Nephron (organoid): ENCODE results near the gene EEPD1.
"Not testable (repeated sequence)": the region's sequence is repeated elsewhere in the genome, so short reads cannot be mapped to it uniquely, and the experiment has no call there.

Experiments used
- H3K27ac Mint-ChIP-seq, 3 experiments: 2 replicates each; pipeline ENCODE4 v1.8.0; 2020; ENCODE audit warnings: mixed read lengths in 3 of 3, mild to moderate bottlenecking in 2 of 3, moderate library complexity in 1 of 3
- H3K27me3 Mint-ChIP-seq: 2 replicates; pipeline ENCODE4 v1.8.0; 2021; ENCODE audit warnings: low read depth, mild to moderate bottlenecking, moderate library complexity, mixed read lengths
- H3K36me3 Mint-ChIP-seq: 2 replicates; pipeline ENCODE4 v1.8.0; 2020; ENCODE audit warnings: low read depth, mixed read lengths
- H3K4me1 Mint-ChIP-seq: 2 replicates; pipeline ENCODE4 v1.8.0; 2020; ENCODE audit warnings: mixed read lengths
- H3K4me3 Mint-ChIP-seq, 3 experiments: 2 replicates each; pipeline ENCODE4 v1.8.0; 2020; ENCODE audit warnings: mild to moderate bottlenecking in 3 of 3, mixed read lengths in 3 of 3, moderate library complexity in 2 of 3
- H3K9me3 Mint-ChIP-seq: 2 replicates; pipeline ENCODE4 v1.8.0; 2020; ENCODE audit warnings: mixed read lengths
- CTCF ChIP-seq, 3 experiments: fragments of 200-600 bp; sonication (generic); IDR thresholded peaks; one replicate each; pipeline ENCODE4 v1.5.0; 2021; ENCODE audit warnings: antibody characterized with exemption in 3 of 3; ENCODE audit not compliant: unreplicated experiment in 3 of 3

EEPD1 gene

GRCh38 chr7:36117203-36117840 lies 35.7 kb upstream of the EEPD1 start:
- peaks cover 26% of the 10 kb centered on the region for H3K4me1 Mint-ChIP-seq
- H3K27ac Mint-ChIP-seq, result no peak overlapping the region
- H3K4me3 Mint-ChIP-seq, result no peak overlapping the region
- H3K36me3 Mint-ChIP-seq, result no peaks in the 10 kb centered on the region
- H3K27me3 Mint-ChIP-seq, result peaks cover 7% of the 10 kb centered on the region
- no peak for TF ChIP-seq CTCF (IDR thresholded peaks at IDR 0.05; ENCODE audit: unreplicated experiment in 3 of 3)
- H3K9me3 Mint-ChIP-seq, result peaks cover 16% of the 10 kb centered on the region

DNA sequence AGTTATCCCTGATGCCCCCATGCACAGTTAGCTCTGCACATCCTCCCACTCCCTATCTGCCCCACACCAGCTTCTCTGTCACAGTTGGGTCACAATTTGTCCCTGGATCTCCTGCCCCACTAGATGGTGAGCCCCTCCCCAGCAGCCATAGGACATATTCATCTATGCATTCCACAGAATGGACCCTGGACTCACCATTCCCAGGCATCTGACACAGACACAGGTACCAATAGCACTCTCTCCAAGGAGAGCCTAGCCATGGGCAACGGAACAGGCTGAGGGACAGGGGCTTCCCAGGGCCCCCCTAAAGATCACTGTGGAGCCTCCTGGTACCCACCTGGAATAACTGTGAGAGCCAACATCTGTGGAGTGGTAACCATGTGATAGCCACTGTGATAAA lies 34.7 kb upstream of the EEPD1 start:
- no peak for TF ChIP-seq CTCF (IDR thresholded peaks at IDR 0.05; ENCODE audit: unreplicated experiment in 3 of 3)
- no peak overlapping the region for H3K4me3 Mint-ChIP-seq
- H3K9me3 Mint-ChIP-seq, result peaks cover 26% of the 10 kb centered on the region
- H3K27me3 Mint-ChIP-seq, result peaks cover 7% of the 10 kb centered on the region
- no peak overlapping the region for H3K27ac Mint-ChIP-seq
- H3K36me3 Mint-ChIP-seq, result peaks cover 4% of the 10 kb centered on the region
- peaks cover 26% of the 10 kb centered on the region for H3K4me1 Mint-ChIP-seq

- TF ChIP-seq CTCF (IDR thresholded peaks at IDR 0.05; ENCODE audit: unreplicated experiment in 3 of 3), result no peak
- H3K27ac Mint-ChIP-seq, result no peak overlapping the region
- H3K27me3 Mint-ChIP-seq, result peaks cover 7% of the 10 kb centered on the region
- no peak overlapping the region for H3K4me3 Mint-ChIP-seq
- H3K36me3 Mint-ChIP-seq, result peaks cover 4% of the 10 kb centered on the region
- peaks cover 33% of the 10 kb centered on the region for H3K9me3 Mint-ChIP-seq
- H3K4me1 Mint-ChIP-seq, result peaks cover 26% of the 10 kb centered on the region
Measured at GRCh38 chr7:36119005-36119706, 33.9 kb upstream of the EEPD1 start.

GRCh38 chr7:36119983-36120646 lies 32.9 kb upstream of the EEPD1 start:
- not testable (repeated sequence) for H3K27me3 Mint-ChIP-seq, H3K27ac Mint-ChIP-seq, H3K4me3 Mint-ChIP-seq, H3K36me3 Mint-ChIP-seq
- Mint-ChIP-seq H3K4me1 (peaks cover 21% of the 10 kb centered on the region), H3K9me3 (peaks cover 35% of the 10 kb centered on the region)

- Mint-ChIP-seq H3K4me1 (peaks cover 13% of the 10 kb centered on the region), H3K9me3 (peaks cover 34% of the 10 kb centered on the region)
- H3K27me3 Mint-ChIP-seq, H3K27ac Mint-ChIP-seq, H3K36me3 Mint-ChIP-seq, H3K4me3 Mint-ChIP-seq: not testable (repeated sequence)
Measured at GRCh38 chr7:36125630-36126029, 27.4 kb upstream of the EEPD1 start.

DNA sequence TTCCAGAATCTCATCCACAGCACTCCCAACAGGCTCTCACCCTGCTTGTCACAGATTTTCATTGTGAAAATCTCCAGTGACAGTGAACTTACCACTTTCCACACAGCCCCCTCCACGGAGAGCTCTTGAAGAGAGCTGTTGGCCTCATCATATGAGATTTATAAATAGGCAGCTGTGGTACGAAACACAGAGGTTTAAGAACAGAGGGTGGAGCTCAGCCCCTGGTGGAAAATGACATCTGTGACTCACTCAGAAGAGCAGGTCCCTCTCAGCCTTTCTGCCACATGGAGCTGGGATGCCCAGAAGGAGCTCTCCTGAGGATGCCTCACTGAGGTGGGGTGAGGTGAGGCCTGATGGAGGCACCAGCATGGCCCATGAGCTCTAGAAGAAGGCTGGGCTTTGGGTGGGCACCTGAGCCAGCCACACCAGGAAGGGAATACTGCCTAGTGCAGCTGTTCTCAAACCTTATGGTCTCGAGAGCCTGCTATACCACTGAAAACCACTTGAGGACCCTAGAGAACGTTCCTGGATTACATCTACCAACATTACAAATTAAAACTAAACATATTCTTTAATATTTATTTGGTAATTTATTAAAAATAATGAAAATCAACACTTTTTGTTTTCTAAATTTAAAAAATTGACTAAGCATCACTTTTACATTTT lies 25.8 kb upstream of the EEPD1 start:
- Mint-ChIP-seq H3K4me1 (peaks cover 13% of the 10 kb centered on the region), H3K36me3 (peaks cover 4% of the 10 kb centered on the region), H3K9me3 (peaks cover 23% of the 10 kb centered on the region), H3K4me3 (no peak overlapping the region), H3K27ac (no peak overlapping the region), H3K27me3 (no peaks in the 10 kb centered on the region)
- no peak for TF ChIP-seq CTCF (IDR thresholded peaks at IDR 0.05; ENCODE audit: unreplicated experiment in 3 of 3)
